HCT116 (cell line): ENCODE measurements around the gene RYR3.

ENCODE experiments used
- ATF3 ChIP-seq: IDR thresholded peaks from 2 replicates; pipeline ENCODE4 v1.6.1; 2012
- CEBPB ChIP-seq: IDR thresholded peaks from 2 replicates; pipeline ENCODE4 v1.6.1; 2012; ENCODE audit warnings: low read depth
- CTCF ChIP-seq, 3 experiments: fragments of 200-600 bp in 1 of 3; sonication (generic) in 1 of 3; IDR thresholded peaks in 2 of 3; conservative IDR thresholded peaks in 1 of 3; 2 replicates each; pipeline ENCODE4 v1.5.1; 2012 to 2017; ENCODE audit warnings: low read depth in 2 of 3, low read length in 2 of 3, antibody characterized with exemption in 1 of 3, borderline replicate concordance in 1 of 3, control low read depth in 1 of 3, mild to moderate bottlenecking in 1 of 3, mixed read lengths in 1 of 3, mixed run types in 1 of 3, moderate library complexity in 1 of 3; ENCODE audit not compliant: insufficient read depth in 1 of 3
- EZH2 ChIP-seq: fragments of 200-600 bp; sonication (generic); IDR thresholded peaks from 2 replicates; pipeline ENCODE4 v1.6.1; 2017; ENCODE audit warnings: antibody characterized with exemption, mixed run types
- EZH2phosphoT487 ChIP-seq: fragments of 200-600 bp; IDR thresholded peaks from 2 replicates; pipeline ENCODE4 v1.6.1; 2018; ENCODE audit warnings: antibody characterized with exemption, borderline replicate concordance
- JUND ChIP-seq: IDR thresholded peaks from 2 replicates; pipeline ENCODE4 v1.6.1; 2012
- MAX ChIP-seq: IDR thresholded peaks from 2 replicates; pipeline ENCODE4 v1.6.1; 2012
- POLR2A ChIP-seq: IDR thresholded peaks from 2 replicates; pipeline ENCODE4 v1.7.0; 2011; ENCODE audit warnings: borderline replicate concordance; ENCODE audit not compliant: insufficient read depth, insufficient read length; ENCODE audit errors: extremely low read depth
- POLR2AphosphoS5 ChIP-seq: IDR thresholded peaks from 2 replicates; pipeline ENCODE4 v1.6.1; 2011; ENCODE audit warnings: mild to moderate bottlenecking, low read depth, low read length, moderate library complexity
- RAD21 ChIP-seq: IDR thresholded peaks from 2 replicates; pipeline ENCODE4 v1.6.1; 2012; ENCODE audit warnings: low read depth, mild to moderate bottlenecking
- SP1 ChIP-seq: IDR thresholded peaks from 2 replicates; pipeline ENCODE4 v1.6.1; 2012; ENCODE audit warnings: low read depth
- ZNF274 ChIP-seq: fragments of 200-500 bp; sonication (Bioruptor generic); IDR thresholded peaks from 2 replicates; pipeline ENCODE4 v1.6.1; 2014; ENCODE audit warnings: mild to moderate bottlenecking, low read depth, low read length, inconsistent platforms

GRCh38 chr15:33551860-33552259, 241.1 kb downstream of the RYR3 start:
- TF ChIP-seq JUND (no peak), CTCF (IDR thresholded peaks at IDR 0.05 in 2 of 3, conservative IDR thresholded peaks at IDR 0.05 in 1 of 3; ENCODE audit: borderline replicate concordance in 1 of 3, insufficient read depth in 1 of 3, low read depth in 2 of 3, low read length in 2 of 3) (no peak), SP1 (no peak), CEBPB (no peak), POLR2AphosphoS5 (no peak), POLR2A (no peak), EZH2phosphoT487 (no peak), RAD21 (no peak), ZNF274 (no peak), EZH2 (no peak), ATF3 (no peak), MAX (no peak)
